ENCODE results near the gene PXYLP1.

GRCh38 chr3:141276398-141276797 lies 44.8 kb downstream of the PXYLP1 start:
- no peak for TF ChIP-seq POLR2A (IDR thresholded peaks at IDR 0.05; ENCODE audit: low read depth, low read length)
- TF ChIP-seq POLR2AphosphoS5 (IDR thresholded peaks at IDR 0.05; ENCODE audit: low read depth, low read length): no peak
